K562 (cell line): ENCODE data around the gene PLEKHG1. TPM values are rescaled to one million over a fixed set of nuclear protein-coding genes. Genes with fewer than 3 reads are reported as not detected.

Source experiments
- ATAC-seq: fragments of 200-7000 bp; cut with Tn5 transposase; 3 replicates; pipeline ENCODE4 v1.9.1; 2020; ENCODE audit warnings: moderate library complexity
- BruUV-seq: library from RNA; stranded (reverse); fragments of 400-500 nt; replicated peaks from 2 replicates; lab custom pipeline; 2021; lab: Mats Ljungman, UMichigan
- CTCF ChIA-PET: fragments of 300-600 bp; formaldehyde crosslinking; extraction: SDS; loops from one replicate; lab custom pipeline; 2021; ENCODE audit warnings: low intra/inter-chr PET ratio; lab: Yijun Ruan, JAX
- POLR2A ChIA-PET: fragments of 300-600, 350-650 bp; sonication (Branson Sonifier 250); formaldehyde crosslinking; extraction: SDS; loops from one replicate; lab custom pipeline; 2021; ENCODE audit warnings: antibody characterized with exemption, inconsistent platforms; lab: Yijun Ruan, JAX
- DNase-seq, 4 experiments: peaks; one replicate each; pipeline versions ENCODE4 v3.0.0 to v3.0.0-alpha.2; 2011 to 2018; ENCODE audit warnings: low spot score in 3 of 4, mixed read lengths in 3 of 4; ENCODE audit errors: extremely low read depth in 1 of 4
- FAIRE-seq: peaks from 2 replicates; lab custom pipeline; 2011; peaks lifted over from hg19 to GRCh38; lab: Jason Lieb, UNC
- H2AFZ ChIP-seq: 2 replicates; pipeline ENCODE4 v1.6.0; 2011; ENCODE audit warnings: low read depth, low read length, control low read depth, inconsistent platforms
- H3K27ac ChIP-seq: fragments of 200-600 bp; 3 replicates; pipeline ENCODE4 v1.8.0; 2011; ENCODE audit warnings: low read depth, mild to moderate bottlenecking, control low read depth, inconsistent platforms, low read length, moderate library complexity, mixed read lengths; ENCODE audit errors: extremely low read depth
- H3K27me3 ChIP-seq, 2 experiments: fragments of 300-600 bp in 1 of 2; 2 replicates in 1 of 2; 3 replicates in 1 of 2; pipeline versions ENCODE4 v1.6.0 to v1.8.0; 2011; ENCODE audit warnings: inconsistent platforms in 2 of 2, low read length in 2 of 2, mild to moderate bottlenecking in 1 of 2, mixed read lengths in 1 of 2, moderate library complexity in 1 of 2; ENCODE audit not compliant: control insufficient read depth in 2 of 2, insufficient read depth in 2 of 2
- H3K36me3 ChIP-seq: fragments of 300-600 bp; 3 replicates; pipeline ENCODE4 v1.8.0; 2011; ENCODE audit warnings: mild to moderate bottlenecking, low read length, inconsistent platforms; ENCODE audit not compliant: control insufficient read depth, insufficient read depth
- H3K4me1 ChIP-seq, 2 experiments: fragments of 200-600 bp in 1 of 2; replicated peaks in 1 of 2; 2 replicates in 1 of 2; 3 replicates in 1 of 2; pipeline versions ENCODE4 v1.5.1 to v1.8.0; 2011; ENCODE audit warnings: inconsistent platforms in 2 of 2, low read length in 2 of 2, mild to moderate bottlenecking in 1 of 2, mixed read lengths in 1 of 2, moderate library complexity in 1 of 2; ENCODE audit not compliant: control insufficient read depth in 2 of 2, insufficient read depth in 2 of 2
- H3K4me2 ChIP-seq: 2 replicates; pipeline ENCODE4 v1.6.1; 2011; ENCODE audit warnings: low read length, control low read depth, inconsistent platforms, mixed read lengths; ENCODE audit not compliant: insufficient read depth
- H3K4me3 ChIP-seq: fragments of 200-600 bp; sonication (generic), shearing (Covaris generic); 2 replicates; pipeline ENCODE4 v1.5.1; 2016; ENCODE audit warnings: control low read depth, inconsistent platforms
- H3K79me2 ChIP-seq: fragments of 200-600 bp; 3 replicates; pipeline ENCODE4 v1.8.0; 2011; ENCODE audit warnings: low read length, inconsistent platforms; ENCODE audit not compliant: control insufficient read depth, insufficient read depth
- H3K9ac ChIP-seq, 2 experiments: 2 replicates each; pipeline versions ENCODE4 v1.6.0 to v1.6.1; 2011; ENCODE audit warnings: low read depth in 2 of 2, low read length in 2 of 2, control low read depth in 1 of 2, inconsistent platforms in 1 of 2, mild to moderate bottlenecking in 1 of 2, mixed read lengths in 1 of 2; ENCODE audit not compliant: insufficient read depth in 1 of 2
- H3K9me1 ChIP-seq: one replicate; pipeline ENCODE4 v1.6.0; 2011; ENCODE audit warnings: inconsistent platforms, mild to moderate bottlenecking, low read length, moderate library complexity; ENCODE audit not compliant: control insufficient read depth, insufficient read depth
- H3K9me3 ChIP-seq: replicated peaks from 2 replicates; pipeline ENCODE4 v1.5.1; 2011; ENCODE audit warnings: low read depth, low read length, inconsistent platforms; ENCODE audit not compliant: control insufficient read depth, insufficient read depth
- H4K20me1 ChIP-seq: replicated peaks from 2 replicates; pipeline ENCODE4 v1.6.1; 2011; ENCODE audit warnings: low read length, inconsistent platforms, mixed read lengths; ENCODE audit not compliant: control insufficient read depth, insufficient read depth
- CBX8 ChIP-seq: fragments of 200-600 bp; sonication (generic); IDR thresholded peaks from 2 replicates; pipeline ENCODE4 v1.6.1; 2012; ENCODE audit warnings: borderline replicate concordance, mixed run types, low read depth, mild to moderate bottlenecking, moderate library complexity, mixed read lengths, low read length, control low read depth, inconsistent platforms; ENCODE audit not compliant: poor library complexity, severe bottlenecking; ENCODE audit errors: extremely low read depth
- CREBBP ChIP-seq: IDR thresholded peaks from one replicate; pipeline ENCODE4 v1.6.1; 2012; ENCODE audit warnings: low read depth, mild to moderate bottlenecking, control low read depth, inconsistent platforms, low read length
- FOXJ3 ChIP-seq: sonication (generic); formaldehyde crosslinking; IDR thresholded peaks from 2 replicates; pipeline ENCODE4 v1.4.0; 2020; ENCODE audit warnings: mild to moderate bottlenecking, missing genetic modification reagents
- GABPA ChIP-seq: fragments of 200-800 bp; sonication (Bioruptor generic); conservative IDR thresholded peaks from 2 replicates; pipeline ENCODE4 v1.6.1; 2016; ENCODE audit warnings: low read depth, missing genetic modification characterization, missing compliant biosample characterization
- KHSRP ChIP-seq: fragments of 450-650 bp; IDR thresholded peaks from 2 replicates; pipeline ENCODE4 v1.6.1; 2017
- MED1 ChIP-seq: sonication (generic); formaldehyde crosslinking; IDR thresholded peaks from 2 replicates; pipeline ENCODE4 v1.8.1; 2023; ENCODE audit warnings: missing genetic modification reagents, borderline replicate concordance
- MXI1 ChIP-seq: IDR thresholded peaks from 2 replicates; pipeline ENCODE4 v1.6.1; 2011; ENCODE audit warnings: low read depth, mild to moderate bottlenecking, improper control_type of control experiment, low read length
- NFE2L1 ChIP-seq: fragments of 450-650 bp; IDR thresholded peaks from 2 replicates; pipeline ENCODE4 v1.6.1; 2016; ENCODE audit warnings: missing genetic modification characterization, low read depth, mild to moderate bottlenecking, missing compliant biosample characterization, moderate library complexity, borderline replicate concordance
- NFIX ChIP-seq: fragments of 250-450 bp; sonication (Bioruptor Pico); IDR thresholded peaks from 2 replicates; pipeline ENCODE4 v1.4.0; 2020; ENCODE audit warnings: low read depth, mild to moderate bottlenecking, moderate library complexity
- NFRKB ChIP-seq: fragments of 450-650 bp; IDR thresholded peaks from 2 replicates; pipeline ENCODE4 v1.6.1; 2016; ENCODE audit warnings: low read depth
- TBL1XR1 ChIP-seq, 2 experiments: IDR thresholded peaks; 2 replicates each; pipeline ENCODE4 v1.6.1; 2012; ENCODE audit warnings: improper control_type of control experiment in 2 of 2, low read length in 2 of 2, mild to moderate bottlenecking in 1 of 2
- TFAM ChIP-seq: fragments of 250-450 bp; sonication (Bioruptor Pico); conservative IDR thresholded peaks from 2 replicates; pipeline ENCODE4 v1.5.0; 2021; ENCODE audit warnings: mild to moderate bottlenecking, moderate library complexity
- ZFP1 ChIP-seq: fragments of 450-650 bp; formaldehyde crosslinking; IDR thresholded peaks from 2 replicates; pipeline ENCODE4 v1.4.0; 2020; ENCODE audit warnings: mild to moderate bottlenecking, mixed read lengths
- ZNF124 ChIP-seq: sonication (generic); formaldehyde crosslinking; IDR thresholded peaks from 2 replicates; pipeline ENCODE4 v1.8.1; 2022; ENCODE audit warnings: missing genetic modification reagents
- ZNF282 ChIP-seq: sonication (generic); formaldehyde crosslinking; IDR thresholded peaks from 2 replicates; pipeline ENCODE4 v1.8.1; 2023; ENCODE audit warnings: missing genetic modification reagents
- ZNF324 ChIP-seq: fragments of 250-450 bp; sonication (Bioruptor Pico); IDR thresholded peaks from 2 replicates; pipeline ENCODE4 v1.4.0; 2020; ENCODE audit warnings: mild to moderate bottlenecking
- ZNF512 ChIP-seq: IDR thresholded peaks from 2 replicates; pipeline ENCODE4 v1.6.1; 2016; ENCODE audit warnings: missing genetic modification characterization, missing compliant biosample characterization
- WGBS: fragments of 100-300 bp; shearing (Covaris generic); methylation state at CpG from one replicate; pipeline ENCODE4 v1.1.6; 2016; ENCODE audit warnings: low coverage, mixed read lengths; ENCODE audit not compliant: insufficient coverage; ENCODE audit errors: missing lambda C conversion rate; 5-methylcytosine and 5-hydroxymethylcytosine counted together
- in situ Hi-C: fragments of 300-500 bp; cut with MboI; formaldehyde crosslinking; loops from 4 replicates; pipeline ENCODE4 v1.15.0; 2018; ENCODE audit warnings: inconsistent platforms, mixed read lengths
- intact Hi-C: fragments of 100-400 bp; cut with micrococcal nuclease; formaldehyde crosslinking; loops from 2 replicates; pipeline ENCODE4 v1.14.2; 2022
- polyA plus RNA-seq, 8 experiments: library from polyadenylated mRNA; depleted of rRNA in 4 of 8; stranded (reverse) in 5 of 8; unstranded in 3 of 8; fragments of >200 nt; fragmentation: Nextera tagmentation in 2 of 8; fragmentation: Illumina TruSeq in 1 of 8; extraction: Ambion mirVana in 2 of 8; extraction: Trizol in 1 of 8; gene quantifications; 2 replicates each; pipeline versions ENCODE4 v1.2.1 to v1.2.3, GENCODE V29; 2011 to 2014; ENCODE audit warnings: inconsistent platforms in 1 of 8, missing spikeins in 1 of 8
- total RNA-seq, 7 experiments: library from RNA; depleted of rRNA in 6 of 7; stranded (reverse); fragments of >200 nt in 6 of 7; fragmentation: Illumina TruSeq in 2 of 7; extraction: Trizol in 2 of 7; gene quantifications; 2 replicates each; pipeline versions ENCODE4 v1.2.1 to v1.2.3, GENCODE V29; 2011 to 2021; ENCODE audit warnings: low replicate concordance in 1 of 7

The PLEKHG1 gene
- total and polyA plus RNA-seq, 9 of the 15 experiments (the other 6 are each of a cell fraction or from before 2014, with no cell fraction given): 0.03 to 0.16 (median 0.03) TPM; not detected in 6

- WGBS: 3% methylated on average over 3 of the region's 3 CpGs
- no peak overlapping the region for H3K4me2 ChIP-seq
- no peak overlapping the region for H3K27ac ChIP-seq
- H3K36me3 ChIP-seq: no peaks in the 10 kb centered on the region
- H3K4me1 ChIP-seq: no peaks in the 10 kb centered on the region
- no peaks in the 10 kb centered on the region for H4K20me1 ChIP-seq
- no peak for DNase-seq
- no peak for ATAC-seq
- H3K27me3 ChIP-seq: peaks cover 7 to 9% of the 10 kb centered on the region in 2 experiments; a peak in 3 of 5 replicates
- H2AFZ ChIP-seq: no peak overlapping the region
- FAIRE-seq: no peak
- TF ChIP-seq NFIX (CRISPR knock-in tag) (no peak), ZNF124 (CRISPR knock-in tag) (no peak), NFRKB (no peak), ZFP1 (CRISPR knock-in tag) (no peak), ZNF512 (tag) (no peak), GABPA (tag) (no peak), CREBBP (no peak), MED1 (CRISPR knock-in tag) (no peak), KHSRP (no peak), ZNF324 (CRISPR knock-in tag) (no peak), CBX8 (no peak), MXI1 (no peak), ZNF282 (CRISPR knock-in tag) (no peak), TFAM (CRISPR knock-in tag) (no peak), TBL1XR1 (IDR thresholded peaks at IDR 0.05; ENCODE audit: low read length in 2 of 2) (no peak), FOXJ3 (CRISPR knock-in tag) (no peak), NFE2L1 (tag) (no peak)
- TF ChIP-seq, all 486 proteins: peak for 0
- ChIA-PET CTCF (no interaction called here), POLR2A (interaction anchor here (1.5 kb wide), 1 partner anchor 14 kb away, joined by 4 read pairs; no protein-coding TSS in a partner anchor)
- no peak overlapping the region for H3K4me3 ChIP-seq
- H3K9ac ChIP-seq: no peak overlapping the region
- in situ Hi-C loops (no loop called here), intact Hi-C loops (no loop called here)
- no peaks in the 10 kb centered on the region for H3K79me2 ChIP-seq
- no TSS peak for BruUV-seq
- no peaks in the 10 kb centered on the region for H3K9me3 ChIP-seq
- no peaks in the 10 kb centered on the region for H3K9me1 ChIP-seq
Observed at GRCh38 chr6:150567380-150567779, 32.3 kb upstream of the PLEKHG1 start.
